ENCODE data around the gene LTB.

LTB gene

DNA sequence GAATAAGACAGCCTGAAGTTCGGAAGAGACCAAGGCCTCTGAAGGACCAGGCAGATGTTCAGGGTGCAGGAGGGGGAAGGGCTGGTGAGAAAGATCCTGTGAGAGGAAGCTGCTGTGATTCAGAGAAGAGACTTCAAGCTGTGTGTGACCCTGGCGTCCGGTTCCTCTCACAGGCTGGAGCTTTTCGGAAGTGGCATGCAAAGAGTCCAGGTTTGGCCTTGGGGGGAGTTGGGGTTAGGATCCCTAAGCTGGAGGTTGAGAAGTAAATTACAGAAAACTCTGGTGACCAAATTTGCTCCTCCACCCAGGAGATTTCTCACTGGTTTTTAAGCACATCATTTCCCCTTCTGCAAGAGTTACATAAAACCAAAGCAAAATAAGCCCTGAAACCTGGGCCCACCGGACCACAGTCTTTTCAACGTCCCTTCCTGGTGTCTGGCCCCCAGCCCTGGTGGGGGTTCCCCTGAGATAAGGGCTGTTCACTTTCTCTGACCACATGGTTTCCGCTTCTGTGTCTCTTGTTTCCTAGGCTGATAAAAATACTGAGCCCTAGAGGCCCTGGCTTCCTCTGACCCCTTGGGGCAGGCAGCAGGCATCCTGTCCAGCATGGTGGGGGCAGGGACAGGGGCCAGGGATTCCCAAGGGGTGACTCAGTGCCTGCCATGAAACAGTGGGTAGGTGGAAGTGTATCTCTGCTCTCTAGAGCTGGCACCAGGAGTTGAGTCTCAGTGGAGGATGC, 22.1 kb downstream of the LTB start:
- DNase-seq (ENCODE audit: low spot score), result peak; percentile 70
- in situ Hi-C loops (cut with MboI; ENCODE audit: low sequenced_read_pairs, unreplicated experiment), result no loop called here
- TF ChIP-seq, protein P1, sequence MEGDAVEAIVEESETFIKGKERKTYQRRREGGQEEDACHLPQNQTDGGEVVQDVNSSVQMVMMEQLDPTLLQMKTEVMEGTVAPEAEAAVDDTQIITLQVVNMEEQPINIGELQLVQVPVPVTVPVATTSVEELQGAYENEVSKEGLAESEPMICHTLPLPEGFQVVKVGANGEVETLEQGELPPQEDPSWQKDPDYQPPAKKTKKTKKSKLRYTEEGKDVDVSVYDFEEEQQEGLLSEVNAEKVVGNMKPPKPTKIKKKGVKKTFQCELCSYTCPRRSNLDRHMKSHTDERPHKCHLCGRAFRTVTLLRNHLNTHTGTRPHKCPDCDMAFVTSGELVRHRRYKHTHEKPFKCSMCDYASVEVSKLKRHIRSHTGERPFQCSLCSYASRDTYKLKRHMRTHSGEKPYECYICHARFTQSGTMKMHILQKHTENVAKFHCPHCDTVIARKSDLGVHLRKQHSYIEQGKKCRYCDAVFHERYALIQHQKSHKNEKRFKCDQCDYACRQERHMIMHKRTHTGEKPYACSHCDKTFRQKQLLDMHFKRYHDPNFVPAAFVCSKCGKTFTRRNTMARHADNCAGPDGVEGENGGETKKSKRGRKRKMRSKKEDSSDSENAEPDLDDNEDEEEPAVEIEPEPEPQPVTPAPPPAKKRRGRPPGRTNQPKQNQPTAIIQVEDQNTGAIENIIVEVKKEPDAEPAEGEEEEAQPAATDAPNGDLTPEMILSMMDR (IDR thresholded peaks at IDR 0.05; ENCODE audit: borderline replicate concordance, control extremely low read depth, extremely low read depth, insufficient read depth, missing control alignments), result no peak

DNA sequence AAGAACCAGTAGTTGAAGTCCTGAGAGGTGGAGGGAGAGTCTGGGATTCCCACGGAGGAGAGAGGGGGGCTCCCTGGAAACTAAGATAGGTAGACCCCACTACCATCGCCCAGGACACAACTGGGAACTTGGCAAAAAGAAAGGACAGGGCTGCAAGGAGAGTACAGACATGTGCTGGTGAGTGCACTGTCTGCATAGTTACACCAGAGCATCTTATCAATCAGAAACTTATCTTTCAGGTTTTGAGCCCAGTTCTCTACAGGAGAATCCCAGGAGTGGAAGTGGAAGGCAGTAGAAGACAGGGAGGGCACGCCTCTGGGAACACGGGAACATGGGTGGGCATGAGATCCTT, 22.6 kb downstream of the LTB start:
- no peak for DNase-seq (ENCODE audit: low spot score)
- TF ChIP-seq, protein P1 (IDR thresholded peaks at IDR 0.05; ENCODE audit: borderline replicate concordance, control extremely low read depth, extremely low read depth, insufficient read depth, missing control alignments), result no peak
- in situ Hi-C loops (cut with MboI; ENCODE audit: low sequenced_read_pairs, unreplicated experiment), result no loop called here

DNA sequence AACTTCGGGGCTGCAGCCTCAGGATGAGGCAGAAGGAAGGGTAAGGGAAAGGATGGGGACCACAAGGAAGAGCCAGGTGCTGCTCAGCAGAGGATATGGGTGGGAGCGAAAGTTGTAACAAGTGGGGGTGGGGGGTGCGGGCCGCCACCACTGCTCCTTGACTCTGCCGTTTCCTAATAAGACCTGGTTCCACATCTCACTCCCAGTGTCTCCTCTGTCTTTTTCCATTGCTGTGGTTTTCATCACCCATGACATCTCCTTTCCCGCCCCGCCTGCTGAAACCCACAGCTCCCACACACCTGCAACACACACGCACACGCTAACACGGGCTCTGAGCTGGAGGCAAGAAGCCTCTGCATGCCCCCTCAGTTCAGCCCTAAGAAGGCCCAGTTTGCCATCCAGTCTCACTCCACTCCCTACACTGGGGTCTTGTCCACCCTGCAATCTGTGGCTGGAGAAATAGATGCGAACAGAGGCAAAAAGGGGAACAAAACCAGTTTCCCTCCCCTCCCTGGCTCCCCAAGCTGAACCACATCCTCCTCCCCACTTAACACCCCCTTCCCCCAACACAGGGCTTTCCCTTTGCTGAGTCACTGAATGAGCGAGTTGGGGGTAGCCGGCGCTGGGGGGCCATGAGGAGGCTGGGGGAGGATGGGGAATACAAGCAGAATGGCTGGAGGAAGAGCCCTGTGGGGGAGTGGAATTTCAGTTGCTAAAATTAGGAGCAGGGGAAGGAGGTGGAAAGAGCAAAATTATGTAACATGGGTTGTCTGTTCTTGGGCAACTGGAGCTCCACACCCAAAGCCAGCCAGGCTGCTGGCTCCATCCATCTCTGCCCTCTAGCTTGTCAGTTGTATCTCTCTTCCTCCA, 23.4 kb downstream of the LTB start:
- DNase-seq (ENCODE audit: low spot score), result peak; percentile 82
- in situ Hi-C loops (cut with MboI; ENCODE audit: low sequenced_read_pairs, unreplicated experiment), result no loop called here
- TF ChIP-seq, protein P1 (IDR thresholded peaks at IDR 0.05; ENCODE audit: borderline replicate concordance, control extremely low read depth, extremely low read depth, insufficient read depth, missing control alignments), result no peak

DNA sequence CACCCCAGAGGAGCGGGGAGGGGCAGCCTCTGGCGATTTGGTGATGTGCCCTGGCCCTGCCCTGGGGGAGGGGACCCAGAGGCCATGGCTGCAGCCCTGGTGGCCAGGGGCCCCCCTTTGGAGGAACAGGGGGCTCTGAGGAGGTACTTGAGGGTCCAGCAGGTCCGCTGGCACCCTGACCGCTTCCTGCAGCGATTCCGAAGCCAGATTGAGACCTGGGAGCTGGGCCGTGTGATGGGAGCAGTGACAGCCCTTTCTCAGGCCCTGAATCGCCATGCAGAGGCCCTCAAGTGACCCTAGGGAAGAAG, 24.0 kb downstream of the LTB start:
- no peak for DNase-seq (ENCODE audit: low spot score)
- in situ Hi-C loops (cut with MboI; ENCODE audit: low sequenced_read_pairs, unreplicated experiment), result no loop called here
- TF ChIP-seq, protein P1 (IDR thresholded peaks at IDR 0.05; ENCODE audit: borderline replicate concordance, control extremely low read depth, extremely low read depth, insufficient read depth, missing control alignments), result no peak

DNA sequence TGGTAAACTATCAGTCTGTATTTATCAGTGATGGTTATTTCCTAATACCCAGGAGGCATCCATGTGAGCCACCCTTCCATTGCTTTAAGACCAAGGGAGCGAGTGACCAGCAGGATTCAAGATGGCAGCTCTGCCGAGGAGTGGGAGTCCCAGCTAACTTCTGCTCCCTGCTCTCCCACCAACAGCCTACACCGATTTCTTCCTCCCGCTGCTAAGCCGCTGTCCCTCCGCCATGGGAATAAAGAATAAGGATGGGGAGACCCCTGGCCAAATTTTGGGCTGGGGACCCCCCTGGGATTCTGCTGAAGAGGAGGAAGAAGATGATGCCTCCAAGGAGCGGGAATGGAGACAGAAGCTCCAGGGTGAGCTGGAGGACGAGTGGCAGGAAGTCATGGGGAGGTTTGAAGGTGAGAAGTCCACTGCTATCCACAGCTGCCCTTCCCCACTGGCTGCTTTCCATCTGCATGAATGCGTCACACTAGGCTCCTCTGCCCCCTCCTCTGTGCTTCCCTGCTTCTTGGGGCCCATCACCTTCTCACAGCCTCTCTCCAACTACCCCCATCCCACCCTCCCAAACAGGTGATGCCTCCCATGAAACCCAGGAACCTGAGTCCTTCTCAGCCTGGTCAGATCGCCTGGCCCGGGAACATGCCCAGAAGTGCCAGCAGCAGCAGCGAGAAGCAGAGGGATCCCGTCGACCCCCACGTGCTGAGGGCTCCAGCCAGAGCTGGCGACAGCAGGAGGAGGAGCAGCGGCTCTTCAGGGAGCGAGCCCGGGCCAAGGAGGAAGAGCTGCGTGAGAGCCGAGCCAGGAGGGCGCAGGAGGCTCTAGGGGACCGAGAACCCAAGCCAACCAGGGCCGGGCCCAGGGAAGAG, 24.5 kb downstream of the LTB start:
- in situ Hi-C loops (cut with MboI; ENCODE audit: low sequenced_read_pairs, unreplicated experiment), result no loop called here
- TF ChIP-seq, protein P1 (IDR thresholded peaks at IDR 0.05; ENCODE audit: borderline replicate concordance, control extremely low read depth, extremely low read depth, insufficient read depth, missing control alignments), result no peak
- no peak for DNase-seq (ENCODE audit: low spot score)

DNA sequence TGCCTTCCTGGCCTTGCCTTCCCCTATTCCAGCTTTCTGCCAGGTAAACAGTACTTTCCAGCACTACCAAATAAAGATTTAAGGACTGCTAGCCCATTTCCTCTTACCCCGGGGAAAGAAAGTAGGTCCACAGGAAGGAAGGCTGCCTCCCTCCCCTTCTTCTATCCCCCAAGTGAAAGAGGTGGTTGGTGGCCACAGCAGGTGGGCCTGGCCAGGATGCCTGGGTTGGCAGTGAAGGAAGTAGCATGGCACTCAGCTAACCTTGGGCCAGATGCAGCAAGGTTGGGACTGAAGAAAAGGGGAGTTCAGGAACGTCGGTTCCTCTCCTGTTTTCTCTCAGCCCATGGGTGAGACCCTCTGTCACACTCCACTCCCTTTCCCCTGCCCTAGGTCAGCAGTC, 25.9 kb downstream of the LTB start:
- in situ Hi-C loops (cut with MboI; ENCODE audit: low sequenced_read_pairs, unreplicated experiment), result no loop called here
- TF ChIP-seq, protein P1 (IDR thresholded peaks at IDR 0.05; ENCODE audit: borderline replicate concordance, control extremely low read depth, extremely low read depth, insufficient read depth, missing control alignments), result no peak
- DNase-seq (ENCODE audit: low spot score), result no peak
